NCI-H1436 treated with DMSO at 0.1 percent for 48 hours (cell line): ENCODE data around the gene TSHZ2.

Experiments
- DNase-seq: peaks from one replicate; lab custom pipeline; 2025; lab: John Stamatoyannopoulos, UW

TSHZ2 gene

GRCh38 chr20:53027089-53027488 is 54.9 kb downstream of the TSHZ2 start:
- no peak for DNase-seq

GRCh38 chr20:53028337-53029007 is 56.3 kb downstream of the TSHZ2 start:
- no peak for DNase-seq

GRCh38 chr20:53030061-53030460 is 57.9 kb downstream of the TSHZ2 start:
- no peak for DNase-seq

GRCh38 chr20:53032046-53032445 is 59.9 kb downstream of the TSHZ2 start:
- no peak for DNase-seq

- DNase-seq = no peak
These were observed 60.3 kb downstream of the TSHZ2 start for GRCh38 chr20:53032478-53032932.

GRCh38 chr20:53033176-53033575 is 61.0 kb downstream of the TSHZ2 start:
- no peak for DNase-seq

- no peak for DNase-seq
These were observed 62.7 kb downstream of the TSHZ2 start for GRCh38 chr20:53034899-53035298.

GRCh38 chr20:53036992-53037391 is 64.8 kb downstream of the TSHZ2 start:
- no peak for DNase-seq

GRCh38 chr20:53037621-53038020 is 65.5 kb downstream of the TSHZ2 start:
- no peak for DNase-seq

- no peak for DNase-seq
These were observed 66.1 kb downstream of the TSHZ2 start for GRCh38 chr20:53038299-53038698.

- peak; percentile 83 for DNase-seq
These were observed 68.8 kb downstream of the TSHZ2 start for GRCh38 chr20:53040693-53041589.

- DNase-seq = no peak
These were observed 70.4 kb downstream of the TSHZ2 start for GRCh38 chr20:53042521-53042920.

- DNase-seq = no peak
These were observed 72.1 kb downstream of the TSHZ2 start for GRCh38 chr20:53044296-53044695.

GRCh38 chr20:53045941-53046340 is 73.8 kb downstream of the TSHZ2 start:
- no peak for DNase-seq

- no peak for DNase-seq
These were observed 75.0 kb downstream of the TSHZ2 start for GRCh38 chr20:53047203-53047602.

GRCh38 chr20:53048387-53048786 is 76.2 kb downstream of the TSHZ2 start:
- DNase-seq = no peak

- no peak for DNase-seq
These were observed 78.2 kb downstream of the TSHZ2 start for GRCh38 chr20:53050338-53050737.

- DNase-seq = no peak
These were observed 80.2 kb downstream of the TSHZ2 start for GRCh38 chr20:53052380-53052779.

GRCh38 chr20:53053595-53053994 is 81.4 kb downstream of the TSHZ2 start:
- DNase-seq = no peak

GRCh38 chr20:53055367-53056067 is 83.4 kb downstream of the TSHZ2 start:
- DNase-seq = no peak

GRCh38 chr20:53057579-53057978 is 85.4 kb downstream of the TSHZ2 start:
- no peak for DNase-seq

GRCh38 chr20:53059848-53060247 is 87.7 kb downstream of the TSHZ2 start:
- no peak for DNase-seq
